Loucy (cell line): ENCODE measurements around the gene DRAM2.

Experiments
- EZH2phosphoT487 ChIP-seq: fragments of 200-600 bp; IDR thresholded peaks from 2 replicates; pipeline ENCODE4 v1.6.1; 2018; ENCODE audit warnings: antibody characterized with exemption, mild to moderate bottlenecking, moderate library complexity, borderline replicate concordance
- TF ChIP-seq, protein P1 (sequence below): fragments of 200-600 bp; sonication (generic); conservative IDR thresholded peaks from 2 replicates; pipeline ENCODE4 v1.5.1; 2014; ENCODE audit warnings: mild to moderate bottlenecking, antibody characterized with exemption, low read length

DNA sequence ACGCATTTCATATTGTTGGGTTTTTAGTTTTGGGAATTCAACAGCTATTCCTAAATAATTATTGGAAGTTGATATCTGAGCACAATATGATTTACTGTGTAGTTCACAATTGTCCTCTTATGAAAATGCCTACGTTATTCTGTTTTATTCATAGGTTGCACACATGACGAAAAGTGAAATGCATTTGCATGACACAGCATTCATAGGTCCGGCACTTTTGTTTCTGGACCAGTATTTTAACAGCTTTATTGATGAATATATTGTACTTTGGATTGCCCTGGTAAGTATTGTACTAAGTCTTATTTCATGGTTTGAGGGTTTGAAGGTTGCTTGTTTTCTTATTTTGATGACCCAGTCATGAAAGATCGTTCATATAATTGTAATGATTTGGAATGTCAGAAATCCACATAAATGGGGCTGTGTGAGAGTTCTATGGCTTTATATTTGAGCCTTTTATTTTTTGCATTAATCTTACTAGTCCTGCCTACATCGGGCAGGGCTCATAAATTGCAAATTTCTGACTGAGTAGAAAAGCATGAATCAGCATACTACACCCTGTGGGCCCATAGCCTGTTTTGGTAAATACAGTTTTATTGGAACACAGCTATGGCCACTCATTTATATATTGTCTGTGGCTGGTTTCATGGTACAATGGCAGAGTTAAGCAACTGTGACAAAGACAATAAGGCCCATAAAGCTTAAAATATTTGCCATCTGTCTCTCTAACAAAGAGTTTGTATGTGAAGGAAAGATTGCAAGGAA is 43.6 kb upstream of the DRAM2 start:
- TF ChIP-seq, protein P1, sequence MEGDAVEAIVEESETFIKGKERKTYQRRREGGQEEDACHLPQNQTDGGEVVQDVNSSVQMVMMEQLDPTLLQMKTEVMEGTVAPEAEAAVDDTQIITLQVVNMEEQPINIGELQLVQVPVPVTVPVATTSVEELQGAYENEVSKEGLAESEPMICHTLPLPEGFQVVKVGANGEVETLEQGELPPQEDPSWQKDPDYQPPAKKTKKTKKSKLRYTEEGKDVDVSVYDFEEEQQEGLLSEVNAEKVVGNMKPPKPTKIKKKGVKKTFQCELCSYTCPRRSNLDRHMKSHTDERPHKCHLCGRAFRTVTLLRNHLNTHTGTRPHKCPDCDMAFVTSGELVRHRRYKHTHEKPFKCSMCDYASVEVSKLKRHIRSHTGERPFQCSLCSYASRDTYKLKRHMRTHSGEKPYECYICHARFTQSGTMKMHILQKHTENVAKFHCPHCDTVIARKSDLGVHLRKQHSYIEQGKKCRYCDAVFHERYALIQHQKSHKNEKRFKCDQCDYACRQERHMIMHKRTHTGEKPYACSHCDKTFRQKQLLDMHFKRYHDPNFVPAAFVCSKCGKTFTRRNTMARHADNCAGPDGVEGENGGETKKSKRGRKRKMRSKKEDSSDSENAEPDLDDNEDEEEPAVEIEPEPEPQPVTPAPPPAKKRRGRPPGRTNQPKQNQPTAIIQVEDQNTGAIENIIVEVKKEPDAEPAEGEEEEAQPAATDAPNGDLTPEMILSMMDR: no peak
- TF ChIP-seq EZH2phosphoT487: no peak
